Regular cardiac myocyte (primary cell): Measurements from ENCODE around the gene ITPA. TPM values are rescaled to one million over a fixed set of nuclear protein-coding genes. Genes with fewer than 3 reads are reported as not detected.

Experiments
- total RNA-seq: library from RNA; depleted of rRNA; stranded (reverse); fragments of >200 nt; gene quantifications from 2 replicates; pipeline ENCODE4 v1.2.3, GENCODE V29; 2014

Gene ITPA
- total RNA-seq, result 21.4 and 53.7 TPM in 2 replicates

DNA sequence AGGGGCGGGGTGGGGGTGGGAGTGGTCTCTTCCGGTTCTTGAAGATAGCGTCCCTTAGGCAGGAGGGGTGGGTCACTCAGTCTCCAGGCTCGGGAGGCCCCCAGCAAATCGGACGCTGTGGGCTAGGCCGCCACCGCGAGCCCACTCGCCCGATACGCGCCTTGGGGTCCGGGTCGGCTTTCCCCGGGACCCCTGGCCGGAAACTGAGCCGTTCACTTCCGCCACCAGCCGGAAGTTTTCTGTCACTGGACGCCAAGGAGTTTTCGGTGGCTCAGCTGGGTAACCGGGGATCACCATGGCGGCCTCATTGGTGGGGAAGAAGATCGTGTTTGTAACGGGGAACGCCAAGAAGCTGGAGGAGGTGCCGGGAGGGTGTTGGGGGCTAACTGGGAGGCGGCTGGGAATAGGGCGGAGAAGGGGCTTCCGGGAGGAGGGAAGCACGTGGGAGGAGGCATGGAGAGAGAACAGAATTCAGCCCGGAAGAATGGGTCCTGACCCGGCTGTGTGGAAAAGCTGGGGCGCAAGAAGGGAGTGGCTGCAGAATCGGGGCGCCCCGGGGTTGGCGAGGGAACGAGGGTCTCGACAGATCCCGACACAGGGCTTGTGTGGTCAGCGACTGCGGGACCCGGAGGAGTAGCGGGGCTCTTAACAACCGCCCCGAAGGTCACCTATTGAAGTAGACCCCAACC is at the start of gene ITPA:
Gene ITPA (plus strand): TSS at position 242 of the 689 bp plus-strand sequence. CDS start 54 bp downstream, at position 296.

DNA sequence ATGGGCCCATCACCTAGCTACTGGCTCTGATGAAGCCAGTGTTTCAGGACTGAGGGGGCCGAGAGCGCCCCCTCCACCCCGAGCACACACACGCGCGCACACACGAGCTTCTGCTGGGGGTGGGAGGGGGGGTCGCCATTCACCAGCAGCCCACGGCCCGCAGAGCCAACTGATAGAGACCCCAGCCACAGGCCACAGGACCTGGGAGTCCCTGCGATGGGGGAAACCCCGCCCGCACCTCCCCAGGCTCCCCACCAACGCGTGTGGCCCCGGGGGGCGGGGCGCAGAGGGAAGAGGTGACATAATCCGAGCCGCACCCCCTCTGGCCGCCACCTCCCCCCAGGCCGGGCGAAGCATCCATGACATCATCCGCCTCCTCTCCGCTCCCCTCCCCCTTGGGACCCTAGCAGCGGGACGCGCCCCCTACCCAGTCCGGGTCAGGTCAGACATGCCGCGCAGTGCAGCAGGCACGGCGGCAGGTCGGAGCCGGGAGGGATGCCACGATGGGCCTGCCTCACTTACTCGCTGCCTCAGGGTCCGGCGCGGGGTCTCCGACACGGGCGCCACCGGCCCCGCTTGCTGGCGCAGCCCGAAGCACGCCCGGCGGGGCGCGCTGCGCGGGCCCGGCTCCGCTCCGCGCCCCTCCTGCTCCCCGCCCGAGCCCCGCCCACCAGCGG is 36.2 kb upstream of the ITPA start, which contains the start of gene LZTS3:
Gene LZTS3 (minus strand): TSS at position 617 of the 677 bp plus-strand sequence. CDS start 6,386 bp downstream, outside the sequence.

DNA sequence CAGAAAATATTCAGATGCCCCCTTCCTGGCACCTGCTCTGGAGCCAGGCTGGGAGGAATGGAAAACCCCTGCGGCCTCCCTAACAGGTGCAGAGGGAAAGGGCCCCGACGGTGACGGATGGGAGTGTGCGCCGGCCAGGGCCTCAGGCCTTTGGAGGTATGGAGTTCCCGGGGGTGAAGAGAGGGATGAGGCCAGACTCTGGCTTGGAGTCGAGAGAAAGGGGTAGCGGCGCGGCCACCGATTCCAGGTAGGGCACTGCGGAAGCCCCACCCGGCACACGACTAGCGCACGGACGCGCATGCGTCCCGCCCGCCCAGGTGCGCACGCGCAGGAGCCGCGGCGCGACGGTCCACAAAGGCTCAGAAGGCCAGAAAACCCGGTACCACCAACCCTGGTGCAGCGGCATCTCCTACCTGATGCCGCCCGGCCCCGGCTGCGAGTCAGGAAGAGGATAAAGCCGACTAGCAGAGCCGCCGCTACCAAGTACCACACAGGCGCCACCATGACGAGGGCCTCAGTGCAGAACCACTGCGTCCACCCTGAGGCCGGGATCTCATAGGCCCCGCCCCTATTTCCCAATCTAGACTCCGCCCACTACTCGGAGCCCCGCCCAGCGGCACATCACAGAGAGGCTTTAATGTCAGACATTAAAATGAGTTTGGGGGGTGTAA is 5.0 kb upstream of the ITPA start, which contains the start of gene DDRGK1:
Gene DDRGK1 (minus strand): TSS at position 559 of the 671 bp plus-strand sequence. CDS start 55 bp downstream, at position 504.

DNA sequence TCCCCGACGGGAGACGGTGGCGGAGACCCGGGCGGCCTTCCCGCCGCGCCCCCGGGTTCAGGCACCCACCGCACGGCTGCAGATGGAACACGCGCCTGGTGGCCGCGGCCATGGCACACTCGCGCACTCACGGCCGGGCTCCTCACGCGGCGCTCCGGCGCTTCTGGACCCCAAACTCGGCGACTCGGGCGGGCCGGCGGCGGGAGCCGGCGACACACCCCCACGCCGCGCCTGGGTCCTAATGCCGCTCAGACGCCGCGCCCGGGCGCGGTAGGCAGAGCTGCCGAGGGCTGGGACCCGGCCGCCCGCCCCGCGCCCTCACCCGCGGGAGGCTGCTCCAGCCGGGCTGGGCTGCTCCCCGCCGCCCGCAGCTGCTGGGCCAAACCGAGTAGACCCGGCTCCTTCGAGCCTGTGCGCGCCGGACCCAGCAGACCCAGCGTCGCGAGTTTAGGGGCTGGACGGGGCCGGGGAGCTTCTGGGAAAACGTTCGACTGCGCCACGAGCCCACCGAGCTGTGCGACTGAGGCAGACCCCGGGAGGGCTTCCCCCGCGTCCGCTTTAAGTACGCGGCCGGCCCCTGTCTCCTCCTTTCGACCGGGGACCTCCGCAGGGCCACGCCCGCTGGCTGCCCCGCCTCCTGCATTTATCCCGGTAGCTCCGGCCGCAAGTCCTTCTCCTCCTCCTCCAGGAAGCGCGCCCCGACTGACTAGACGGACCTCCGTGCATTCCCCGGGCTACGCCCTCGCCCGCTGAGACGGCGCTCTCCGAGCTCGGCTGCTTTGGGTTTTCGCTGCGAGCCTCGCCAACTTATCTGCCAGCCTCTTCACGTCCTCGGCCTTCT is 29.9 kb downstream of the ITPA start, which contains the start of gene SLC4A11:
Gene SLC4A11 (minus strand): TSS at position 165 of the 841 bp plus-strand sequence. CDS start 53 bp downstream, at position 112.

Other genes starting within 250 kb of the ITPA start
- 0.28 TPM in 1 of 2 replicates, not detected in the other for gene GNRH2, start 165.9 kb upstream of the ITPA start, total RNA-seq
- gene MRPS26, start 163.4 kb upstream of the ITPA start, total RNA-seq, result 35.5 and 56.7 TPM in 2 replicates
- not detected in 2 replicates for gene OXT, start 137.9 kb upstream of the ITPA start, total RNA-seq
- gene AVP, start 124.8 kb upstream of the ITPA start, total RNA-seq, result not detected in 2 replicates
- 9.0 and 15.7 TPM in 2 replicates for gene FASTKD5, start 49.6 kb upstream of the ITPA start, total RNA-seq
- 2.5 TPM in 2 replicates for gene UBOX5, start 49.6 kb upstream of the ITPA start, total RNA-seq
- 3.8 and 8.2 TPM in 2 replicates for gene LZTS3, start 35.9 kb upstream of the ITPA start, total RNA-seq
- 34.7 and 41.2 TPM in 2 replicates for gene DDRGK1, start 4.8 kb upstream of the ITPA start, total RNA-seq
- 0.38 and 0.85 TPM in 2 replicates for gene SLC4A11, start 29.7 kb downstream of the ITPA start, total RNA-seq
- 8.8 and 11.6 TPM in 2 replicates for gene DNAAF9, start 198.2 kb downstream of the ITPA start, total RNA-seq